GM20000 (cell line): ENCODE data around the gene ZFP69.
"Not testable (repeated sequence)": the region's sequence is repeated elsewhere in the genome, so short reads cannot be mapped to it uniquely, and the experiment has no call there.

Source experiments
- DNase-seq: peaks from one replicate; pipeline ENCODE4 v3.0.0; 2012; ENCODE audit warnings: low spot score
- TF ChIP-seq, protein P1 (sequence below): IDR thresholded peaks from 2 replicates; pipeline ENCODE4 v1.5.1; 2012; ENCODE audit warnings: mild to moderate bottlenecking, control low read depth; ENCODE audit errors: extremely low read depth, missing control alignments

Gene ZFP69

DNA sequence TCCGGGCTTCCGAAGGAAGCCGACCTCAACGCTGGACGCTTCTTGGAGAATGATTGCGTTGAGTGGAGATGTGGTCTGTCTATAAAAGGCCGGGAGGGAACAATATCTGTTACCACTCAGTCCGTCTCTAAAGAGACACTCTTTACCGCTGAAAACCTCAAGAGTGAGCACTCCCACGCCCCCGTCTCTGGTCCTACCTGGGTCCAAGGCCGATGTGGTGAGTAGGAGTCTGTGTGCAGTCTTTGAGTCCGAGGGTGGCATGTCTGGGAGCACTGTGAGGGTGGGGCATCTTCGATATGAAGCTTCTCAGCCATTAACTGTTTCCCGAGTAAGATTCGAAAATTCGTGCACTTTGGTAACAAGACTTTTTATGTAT lies 576 bp downstream of the ZFP69 start:
- TF ChIP-seq, protein P1, sequence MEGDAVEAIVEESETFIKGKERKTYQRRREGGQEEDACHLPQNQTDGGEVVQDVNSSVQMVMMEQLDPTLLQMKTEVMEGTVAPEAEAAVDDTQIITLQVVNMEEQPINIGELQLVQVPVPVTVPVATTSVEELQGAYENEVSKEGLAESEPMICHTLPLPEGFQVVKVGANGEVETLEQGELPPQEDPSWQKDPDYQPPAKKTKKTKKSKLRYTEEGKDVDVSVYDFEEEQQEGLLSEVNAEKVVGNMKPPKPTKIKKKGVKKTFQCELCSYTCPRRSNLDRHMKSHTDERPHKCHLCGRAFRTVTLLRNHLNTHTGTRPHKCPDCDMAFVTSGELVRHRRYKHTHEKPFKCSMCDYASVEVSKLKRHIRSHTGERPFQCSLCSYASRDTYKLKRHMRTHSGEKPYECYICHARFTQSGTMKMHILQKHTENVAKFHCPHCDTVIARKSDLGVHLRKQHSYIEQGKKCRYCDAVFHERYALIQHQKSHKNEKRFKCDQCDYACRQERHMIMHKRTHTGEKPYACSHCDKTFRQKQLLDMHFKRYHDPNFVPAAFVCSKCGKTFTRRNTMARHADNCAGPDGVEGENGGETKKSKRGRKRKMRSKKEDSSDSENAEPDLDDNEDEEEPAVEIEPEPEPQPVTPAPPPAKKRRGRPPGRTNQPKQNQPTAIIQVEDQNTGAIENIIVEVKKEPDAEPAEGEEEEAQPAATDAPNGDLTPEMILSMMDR, result no peak
- peak; percentile 50 for DNase-seq

DNA sequence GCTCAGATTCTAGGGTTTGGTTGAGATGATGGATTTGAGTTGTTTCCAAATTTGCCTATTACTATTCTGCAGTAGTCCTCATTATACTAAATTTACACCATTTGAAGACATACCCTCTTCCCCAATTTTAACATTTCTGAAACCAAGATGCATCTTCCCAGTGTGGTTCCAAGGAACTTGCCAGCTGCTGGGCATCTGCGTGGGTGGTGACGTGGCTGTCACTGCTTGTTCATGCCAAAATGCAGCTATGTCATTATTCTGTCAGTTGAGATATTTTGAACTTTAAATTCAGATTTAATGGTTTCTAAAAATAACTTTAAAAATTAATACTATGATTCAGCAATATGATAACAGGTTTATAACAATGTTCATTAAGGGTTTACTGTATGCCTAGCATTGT lies 1.2 kb downstream of the ZFP69 start:
- TF ChIP-seq, protein P1, result no peak
- DNase-seq, result no peak

DNA sequence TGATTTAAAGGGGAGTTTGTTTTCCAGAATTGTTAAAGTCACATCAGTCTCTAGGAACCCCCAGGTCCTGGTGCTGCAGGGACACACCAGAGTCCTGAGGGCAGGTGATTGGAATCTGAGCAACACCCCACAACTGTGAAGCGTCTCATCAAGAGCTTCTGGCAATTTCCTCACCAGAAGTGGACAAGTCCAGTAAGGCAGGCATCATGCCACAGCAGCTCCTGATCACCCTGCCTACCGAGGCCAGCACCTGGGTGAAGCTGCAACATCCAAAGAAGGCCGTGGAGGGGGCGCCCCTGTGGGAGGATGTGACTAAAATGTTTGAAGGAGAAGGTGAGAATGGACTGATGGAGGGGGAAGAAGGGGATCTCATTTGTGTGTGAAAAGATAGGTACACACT lies 2.1 kb downstream of the ZFP69 start:
- no peak for DNase-seq

DNA sequence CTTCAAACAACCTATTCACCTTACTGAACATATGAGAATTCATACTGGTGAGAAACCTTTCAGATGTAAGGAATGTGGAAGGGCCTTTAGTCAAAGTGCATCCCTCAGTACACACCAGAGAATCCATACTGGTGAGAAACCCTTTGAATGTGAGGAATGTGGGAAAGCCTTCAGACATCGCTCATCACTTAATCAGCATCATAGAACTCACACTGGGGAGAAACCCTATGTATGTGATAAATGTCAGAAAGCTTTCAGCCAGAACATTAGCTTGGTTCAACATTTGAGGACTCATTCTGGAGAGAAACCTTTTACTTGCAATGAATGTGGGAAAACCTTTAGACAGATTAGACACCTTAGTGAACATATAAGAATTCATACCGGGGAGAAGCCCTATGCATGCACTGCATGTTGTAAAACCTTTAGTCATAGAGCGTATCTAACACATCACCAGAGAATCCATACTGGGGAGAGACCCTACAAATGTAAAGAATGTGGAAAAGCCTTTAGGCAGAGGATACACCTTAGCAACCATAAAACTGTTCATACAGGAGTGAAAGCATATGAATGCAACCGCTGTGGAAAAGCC lies 18.3 kb downstream of the ZFP69 start:
- DNase-seq, result no peak
- TF ChIP-seq, protein P1, result no peak

More for the DNA sequence above, 2.1 kb downstream of the ZFP69 start:
- TF ChIP-seq, protein P1, result no peak

DNA sequence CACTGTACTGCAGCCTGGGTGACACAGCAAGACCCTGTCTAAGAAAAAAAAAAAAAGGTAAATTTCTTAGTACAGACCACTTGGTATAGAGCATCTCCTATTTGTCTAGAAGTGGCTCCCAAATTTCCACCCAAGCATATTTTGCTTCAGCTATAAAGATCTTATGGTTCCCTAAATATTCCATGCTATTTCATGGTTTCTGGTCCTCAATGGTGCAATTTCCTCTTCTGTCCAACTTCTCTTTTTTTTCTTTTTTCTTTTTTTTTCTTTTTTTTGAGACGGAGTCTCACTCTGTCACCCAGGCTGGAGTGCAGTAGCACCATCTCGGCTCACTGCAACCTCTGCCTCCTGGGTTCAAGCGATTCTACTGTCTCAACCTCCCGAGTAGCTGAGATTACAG lies 25.6 kb downstream of the ZFP69 start:
- not testable (repeated sequence) for DNase-seq

DNA sequence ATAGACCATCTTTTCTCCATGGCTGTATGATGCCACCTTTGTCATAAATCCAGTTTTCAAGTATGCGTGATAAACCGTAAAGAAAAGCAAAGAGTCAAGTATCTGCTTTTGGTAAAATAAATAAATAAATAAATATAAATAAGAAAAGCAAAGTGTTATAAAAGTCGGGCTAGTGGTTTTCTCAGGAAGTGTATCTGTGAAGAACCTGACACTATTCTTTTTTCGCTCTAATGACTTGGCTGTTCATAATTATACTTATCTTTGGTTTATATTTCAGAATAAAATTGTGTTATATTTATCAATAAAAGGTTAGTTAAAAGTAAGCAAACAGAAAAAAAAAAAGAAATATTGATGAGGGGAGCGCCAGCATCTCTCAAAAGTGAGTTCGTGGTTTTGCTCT lies 30.9 kb downstream of the ZFP69 start:
- DNase-seq, result no peak
- TF ChIP-seq, protein P1, result no peak

DNA sequence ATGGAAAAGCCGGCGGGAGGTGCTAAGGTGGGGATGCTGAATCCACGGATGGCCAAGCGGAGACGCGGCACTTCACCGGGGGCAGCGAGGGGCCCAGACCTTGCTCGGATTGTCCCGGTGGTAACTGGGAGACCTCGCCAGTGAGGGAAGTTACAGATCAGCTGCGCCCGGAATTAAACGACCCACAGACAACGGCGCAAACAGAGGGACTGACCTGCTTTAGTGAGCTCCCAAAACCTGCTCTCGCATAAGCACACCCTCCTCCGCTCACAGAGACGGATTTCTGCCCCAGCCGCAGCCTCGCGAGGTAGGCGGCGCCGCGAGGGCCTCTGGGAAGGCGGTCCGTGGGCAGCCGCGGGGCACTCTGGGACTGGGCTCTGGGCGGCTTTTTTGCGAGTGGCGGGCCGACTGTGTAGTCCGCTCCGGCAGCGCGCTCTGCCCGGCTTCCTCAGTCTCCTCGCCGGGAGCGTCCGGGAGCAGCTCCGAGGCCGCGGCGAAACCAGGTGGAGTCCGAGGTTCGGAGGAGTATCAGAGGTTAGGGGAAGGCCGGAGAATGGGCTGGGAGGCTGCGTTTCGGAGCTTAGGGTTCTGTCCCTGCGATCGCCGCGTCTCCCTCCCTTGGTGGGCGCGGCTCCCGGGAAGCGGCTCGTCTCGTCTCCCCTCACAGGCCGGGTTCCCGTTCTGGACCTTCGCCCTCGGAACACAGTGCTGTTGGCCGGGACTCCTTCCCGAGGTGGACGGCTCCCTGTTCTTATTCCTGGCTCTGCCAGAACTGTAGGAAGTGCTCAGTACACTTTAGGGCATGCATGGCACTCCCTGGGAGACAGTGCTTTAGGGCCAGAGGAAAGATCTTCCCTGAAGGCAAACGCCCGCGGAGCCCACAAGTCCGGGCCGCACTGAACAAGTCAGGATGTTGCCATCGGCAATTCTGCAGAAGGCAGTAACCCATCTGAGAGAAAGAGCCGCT lies 31.6 kb downstream of the ZFP69 start, which contains the start of gene EXO5:
EXO5 (plus strand) TSS at position 393 of the 967 bp plus-strand sequence. CDS start 5,778 bp downstream, outside the sequence.
- peak; percentile 83 for DNase-seq
- TF ChIP-seq, protein P1, result no peak
